Aorta (tissue), 5 donors: ENCODE measurements around the gene PC. TPM values are rescaled to one million over a fixed set of nuclear protein-coding genes. Genes with fewer than 3 reads are reported as not detected.

Experiments
- ATAC-seq: fragments of 200-7000 bp; cut with Tn5 transposase; one replicate; pipeline ENCODE4 v1.9.1; 2022; ENCODE audit warnings: moderate library complexity; ENCODE audit not compliant: low FRiP score
- DNase-seq, 2 donors: peaks; one replicate each; pipeline ENCODE4 v3.0.0-alpha.2; 2020
- H3K27ac ChIP-seq, 2 donors: one replicate each; pipeline ENCODE4 v1.5.1; 2013; ENCODE audit warnings: low read length in 2 of 2, mild to moderate bottlenecking in 2 of 2, moderate library complexity in 2 of 2, control low read depth in 1 of 2, inconsistent platforms in 1 of 2, low read depth in 1 of 2
- H3K27me3 ChIP-seq, 2 donors: one replicate each; pipeline ENCODE4 v1.6.1; 2013; ENCODE audit warnings: control low read depth in 1 of 2, low read length in 1 of 2, mild to moderate bottlenecking in 1 of 2, moderate library complexity in 1 of 2; ENCODE audit not compliant: insufficient read depth in 2 of 2, control insufficient read depth in 1 of 2
- H3K36me3 ChIP-seq, 2 donors: one replicate each; pipeline ENCODE4 v1.6.1; 2013; ENCODE audit warnings: control low read depth in 1 of 2, low read length in 1 of 2, mild to moderate bottlenecking in 1 of 2; ENCODE audit not compliant: insufficient read depth in 2 of 2, control insufficient read depth in 1 of 2
- H3K4me1 ChIP-seq, 2 donors: one replicate each; pipeline ENCODE4 v1.6.1; 2013; ENCODE audit warnings: low read length in 2 of 2, control low read depth in 1 of 2, mild to moderate bottlenecking in 1 of 2, moderate library complexity in 1 of 2; ENCODE audit not compliant: insufficient read depth in 2 of 2, control insufficient read depth in 1 of 2
- H3K4me3 ChIP-seq, 2 donors: one replicate each; pipeline ENCODE4 v1.5.1; 2013; ENCODE audit warnings: low read length in 2 of 2, control low read depth in 1 of 2, mild to moderate bottlenecking in 1 of 2
- H3K9me3 ChIP-seq: one replicate; pipeline ENCODE4 v1.6.1; 2013; ENCODE audit warnings: mild to moderate bottlenecking, low read length; ENCODE audit not compliant: control insufficient read depth
- WGBS, 2 donors: extraction: QIAGEN DNeasy Blood & Tissue Kit; methylation state at CpG; one replicate each; pipeline ENCODE4 v1.1.7; 2013; 5-methylcytosine and 5-hydroxymethylcytosine counted together
- intact Hi-C, 2 donors: fragments of 100-400 bp; cut with DNase I; formaldehyde crosslinking; loops; one replicate each; pipeline versions ENCODE4 v1.14.2 to v1.15.0; 2022
- polyA plus RNA-seq, 2 donors: library from polyadenylated mRNA; stranded (reverse); fragments of 200-250 nt; gene quantifications; one replicate each; pipeline ENCODE4 v1.2.3, GENCODE V29; 2013
- total RNA-seq, 2 donors: library from RNA; stranded (reverse); fragmentation: NEBNext Ultra II Directional; extraction: Animal tissue kit (Norgen Biotek cat#: 25700); gene quantifications; one replicate each; pipeline ENCODE4 v1.2.1, GENCODE V29; 2021
- donor health status: healthy with polysubstance abuse.
- donor health status: Bipolar disorder and iron deficiency.
- donor health status: DM: no; HTN: no; CAD: no.
- donor health status: DM: no; HTN: no; CAD: no.
- donor health status: DM: yes; HTN: yes; CAD: no.

Gene PC
- total and polyA plus RNA-seq, 4 donors = 12.6 to 22.7 (median 14.8) TPM

GRCh38 chr11:66853242-66854229 lies 104.6 kb downstream of the PC start:
- DNase-seq = peak; percentile 47 to 67
- H3K4me1 ChIP-seq = no peaks in the 10 kb centered on the region
- H3K9me3 ChIP-seq = no peaks in the 10 kb centered on the region
- intact Hi-C loops = no loop called here
- H3K27me3 ChIP-seq = no peaks in the 10 kb centered on the region
- no peaks in the 10 kb centered on the region for H3K36me3 ChIP-seq
- 92 to 93% methylated on average over 25 to 26 of the region's 26 CpGs for WGBS, 2 donors
- H3K27ac ChIP-seq = no peak overlapping the region
- ATAC-seq = no peak
- H3K4me3 ChIP-seq = no peak overlapping the region

- Histone ChIP-seq H3K27me3 (no peaks in the 10 kb centered on the region), H3K36me3 (no peaks in the 10 kb centered on the region), H3K9me3 (no peaks in the 10 kb centered on the region), H3K4me3 (no peak overlapping the region), H3K4me1 (no peaks in the 10 kb centered on the region), H3K27ac (no peak overlapping the region)
- intact Hi-C loops = no loop called here
- no peak for ATAC-seq
- WGBS, 2 donors = 89% methylated on average over 25 to 26 of the region's 26 CpGs
- peak; percentile 40 to 72 for DNase-seq
Observed at GRCh38 chr11:66852466-66853241, 105.5 kb downstream of the PC start.

GRCh38 chr11:66851698-66852465 lies 106.3 kb downstream of the PC start:
- WGBS, 2 donors = 75 to 76% methylated on average over 26 of the region's 26 CpGs
- Histone ChIP-seq H3K27ac (no peak overlapping the region), H3K4me1 (no peaks in the 10 kb centered on the region), H3K4me3 (no peak overlapping the region), H3K9me3 (no peaks in the 10 kb centered on the region), H3K36me3 (no peaks in the 10 kb centered on the region), H3K27me3 (no peaks in the 10 kb centered on the region)
- intact Hi-C loops = no loop called here
- DNase-seq (peak; percentile 44 to 63), ATAC-seq (no peak)

DNA sequence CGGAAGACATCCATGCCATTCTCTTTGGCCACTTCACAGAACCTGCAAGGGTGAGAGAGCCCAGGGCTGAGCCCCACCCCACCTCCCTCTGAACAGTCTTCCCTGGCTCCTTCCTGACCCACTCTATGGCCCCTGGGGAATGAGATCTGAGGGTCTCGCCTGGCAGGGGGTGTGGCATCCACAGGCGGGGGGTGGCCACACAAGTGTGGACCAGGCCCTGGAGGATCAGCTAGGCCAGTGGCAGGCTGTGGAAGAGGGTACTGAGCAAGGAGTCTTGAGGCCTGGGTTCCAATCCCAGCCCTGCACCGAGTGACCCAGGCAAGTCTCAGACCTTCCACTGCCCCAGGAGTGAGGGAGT lies 107.0 kb downstream of the PC start:
- ATAC-seq (no peak), DNase-seq (peak; percentile 41 to 57)
- no peak overlapping the region for H3K27ac ChIP-seq
- no peaks in the 10 kb centered on the region for H3K27me3 ChIP-seq
- intact Hi-C loops = no loop called here
- no peaks in the 10 kb centered on the region for H3K4me1 ChIP-seq
- no peaks in the 10 kb centered on the region for H3K36me3 ChIP-seq
- H3K9me3 ChIP-seq = no peaks in the 10 kb centered on the region
- no peak overlapping the region for H3K4me3 ChIP-seq
- WGBS, 2 donors = 72 to 82% methylated on average over 4 of the region's 4 CpGs

GRCh38 chr11:66850588-66851238 lies 107.5 kb downstream of the PC start:
- DNase-seq = peak; percentile 50 to 74

GRCh38 chr11:66850235-66850587 lies 108.0 kb downstream of the PC start:
- no peak for ATAC-seq
- Histone ChIP-seq H3K4me1 (no peaks in the 10 kb centered on the region), H3K9me3 (no peaks in the 10 kb centered on the region), H3K27ac (no peak overlapping the region), H3K36me3 (no peaks in the 10 kb centered on the region), H3K27me3 (no peaks in the 10 kb centered on the region), H3K4me3 (no peak overlapping the region)
- DNase-seq = no peak
- intact Hi-C loops = no loop called here
- 85 to 87% methylated on average over 10 of the region's 10 CpGs for WGBS, 2 donors

More at GRCh38 chr11:66850588-66851238, 107.5 kb downstream of the PC start:
- Histone ChIP-seq H3K27me3 (no peaks in the 10 kb centered on the region), H3K4me1 (no peaks in the 10 kb centered on the region), H3K27ac (no peak overlapping the region), H3K4me3 (no peak overlapping the region), H3K9me3 (no peaks in the 10 kb centered on the region), H3K36me3 (no peaks in the 10 kb centered on the region)
- WGBS, 2 donors = 86 to 89% methylated on average over 23 of the region's 23 CpGs
- ATAC-seq = no peak
- intact Hi-C loops = no loop called here

- Histone ChIP-seq H3K27me3 (no peaks in the 10 kb centered on the region), H3K27ac (no peak overlapping the region), H3K4me1 (no peaks in the 10 kb centered on the region), H3K9me3 (no peaks in the 10 kb centered on the region), H3K36me3 (no peaks in the 10 kb centered on the region), H3K4me3 (no peak overlapping the region)
- intact Hi-C loops = loop anchor here in 1 of 2 donors (5.0 kb wide), 1 partner anchor 33 kb away; no protein-coding TSS in a partner anchor
- ATAC-seq (no peak), DNase-seq (peak in 1 of 2 donors; percentile 55)
- whole genome bisulfite sequencing, 2 donors = 66 to 71% methylated on average over 17 to 22 of the region's 22 CpGs
Observed at GRCh38 chr11:66849501-66850234, 108.5 kb downstream of the PC start.
